HFFc6 (cell line): ENCODE results near the gene TREH. TPM values are rescaled to one million over a fixed set of nuclear protein-coding genes. Genes with fewer than 3 reads are reported as not detected.

Experiments
- DNase-seq: peaks from one replicate; pipeline ENCODE4 v3.0.0-alpha.2; 2018
- H3K27ac Mint-ChIP-seq: 2 replicates; pipeline ENCODE4 v1.8.0; 2020; ENCODE audit warnings: mild to moderate bottlenecking, mixed read lengths
- H3K27me3 Mint-ChIP-seq: 2 replicates; pipeline ENCODE4 v1.8.0; 2021; ENCODE audit warnings: mild to moderate bottlenecking, moderate library complexity, mixed read lengths; ENCODE audit not compliant: insufficient read depth
- H3K36me3 Mint-ChIP-seq: 2 replicates; pipeline ENCODE4 v1.8.0; 2021; ENCODE audit warnings: low read depth, mixed read lengths
- H3K4me1 Mint-ChIP-seq: 2 replicates; pipeline ENCODE4 v1.8.0; 2020; ENCODE audit warnings: low read depth, mixed read lengths
- H3K4me3 Mint-ChIP-seq: 2 replicates; pipeline ENCODE4 v1.8.0; 2020; ENCODE audit warnings: mild to moderate bottlenecking, moderate library complexity, mixed read lengths
- H3K9me3 Mint-ChIP-seq: 2 replicates; pipeline ENCODE4 v1.8.0; 2020; ENCODE audit warnings: mild to moderate bottlenecking, mixed read lengths
- total RNA-seq, 6 experiments: library from RNA; stranded (reverse); fragmentation: NEBNext Ultra II Directional; extraction: Animal tissue kit (Norgen Biotek cat#: 25700); gene quantifications; 2 replicates in 1 of 6; 3 replicates in 5 of 6; pipeline ENCODE4 v1.2.3, GENCODE V29; 2021
- TF ChIP-seq, protein P1 (sequence below): fragments of 200-600 bp; sonication (generic); IDR thresholded peaks from 2 replicates; pipeline ENCODE4 v1.5.0; 2021; ENCODE audit warnings: antibody characterized with exemption, mild to moderate bottlenecking

TREH gene
- total RNA-seq, 6 experiments from 2014 or later = 0.07 TPM; not detected in 5

DNA sequence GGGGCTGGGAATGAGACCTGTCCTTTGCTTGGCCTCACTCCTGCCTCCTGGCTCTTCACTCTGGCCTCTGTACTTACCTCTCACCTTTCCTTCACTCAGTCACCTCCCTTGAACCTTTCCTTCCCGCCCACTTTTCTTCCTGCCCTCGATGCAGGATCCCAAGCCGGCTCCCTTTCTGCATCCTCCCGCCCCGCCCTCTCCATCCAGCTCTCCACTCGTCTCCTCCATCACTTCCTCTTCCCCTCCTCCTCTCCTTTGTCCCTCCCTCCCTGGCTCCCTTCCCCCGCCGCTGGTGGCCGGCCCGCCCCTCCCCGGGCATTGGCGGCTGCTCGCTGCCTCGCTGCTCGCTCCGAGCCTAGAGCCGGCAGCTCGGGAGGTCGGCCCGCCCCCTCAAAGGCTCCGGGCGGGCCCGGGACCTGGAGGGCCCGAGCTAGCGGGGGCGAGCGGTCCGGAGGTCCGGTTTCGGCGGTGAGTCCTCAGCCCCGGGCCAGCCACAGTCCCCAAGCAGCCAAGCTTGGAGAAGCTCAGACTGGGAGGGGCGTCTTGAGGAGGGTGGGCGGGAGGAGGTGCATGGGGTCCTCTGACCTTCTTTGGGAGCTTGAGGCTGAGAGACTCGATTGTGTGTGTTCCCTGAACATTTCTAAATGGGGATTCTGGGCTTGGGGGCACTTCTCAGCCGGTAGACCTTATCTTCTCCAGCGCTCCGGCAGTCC, 58.2 kb downstream of the TREH start:
- peak; percentile 82 for DNase-seq
- Mint-ChIP-seq H3K27ac (peak overlapping the region; percentile 92), H3K36me3 (peaks cover 22% of the 10 kb centered on the region), H3K27me3 (peaks cover 4% of the 10 kb centered on the region), H3K9me3 (no peaks in the 10 kb centered on the region), H3K4me1 (peaks cover 78% of the 10 kb centered on the region), H3K4me3 (peak overlapping the region; percentile 79)
- TF ChIP-seq, protein P1, sequence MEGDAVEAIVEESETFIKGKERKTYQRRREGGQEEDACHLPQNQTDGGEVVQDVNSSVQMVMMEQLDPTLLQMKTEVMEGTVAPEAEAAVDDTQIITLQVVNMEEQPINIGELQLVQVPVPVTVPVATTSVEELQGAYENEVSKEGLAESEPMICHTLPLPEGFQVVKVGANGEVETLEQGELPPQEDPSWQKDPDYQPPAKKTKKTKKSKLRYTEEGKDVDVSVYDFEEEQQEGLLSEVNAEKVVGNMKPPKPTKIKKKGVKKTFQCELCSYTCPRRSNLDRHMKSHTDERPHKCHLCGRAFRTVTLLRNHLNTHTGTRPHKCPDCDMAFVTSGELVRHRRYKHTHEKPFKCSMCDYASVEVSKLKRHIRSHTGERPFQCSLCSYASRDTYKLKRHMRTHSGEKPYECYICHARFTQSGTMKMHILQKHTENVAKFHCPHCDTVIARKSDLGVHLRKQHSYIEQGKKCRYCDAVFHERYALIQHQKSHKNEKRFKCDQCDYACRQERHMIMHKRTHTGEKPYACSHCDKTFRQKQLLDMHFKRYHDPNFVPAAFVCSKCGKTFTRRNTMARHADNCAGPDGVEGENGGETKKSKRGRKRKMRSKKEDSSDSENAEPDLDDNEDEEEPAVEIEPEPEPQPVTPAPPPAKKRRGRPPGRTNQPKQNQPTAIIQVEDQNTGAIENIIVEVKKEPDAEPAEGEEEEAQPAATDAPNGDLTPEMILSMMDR = no peak

DNA sequence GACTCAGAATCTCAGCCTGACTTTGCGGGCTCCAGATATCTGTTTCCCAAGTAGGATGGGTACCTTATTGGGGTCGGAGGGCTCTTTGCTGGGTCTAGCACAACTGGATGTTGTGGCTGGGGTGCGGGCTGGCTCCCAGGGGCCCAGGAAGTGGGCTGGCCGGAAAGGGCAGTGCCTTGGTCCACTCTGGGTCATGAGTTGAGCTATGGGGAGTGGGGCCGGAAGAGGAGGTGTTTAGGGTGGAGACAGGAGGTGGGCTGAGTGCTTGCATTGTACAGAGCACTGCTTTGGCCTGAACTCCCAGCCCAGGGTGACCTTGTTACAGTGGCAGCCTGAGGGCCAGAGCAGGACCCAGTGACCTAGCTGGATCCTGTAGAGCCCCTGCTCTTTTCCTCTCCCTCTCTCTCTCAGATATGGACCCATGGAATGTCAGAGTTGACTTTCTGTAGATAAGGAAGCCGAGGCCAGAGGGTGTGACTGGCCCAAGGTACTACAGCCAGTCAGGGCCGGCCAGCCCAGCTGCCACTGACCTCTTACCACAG, 58.9 kb downstream of the TREH start:
- Mint-ChIP-seq H3K4me1 (peaks cover 85% of the 10 kb centered on the region), H3K9me3 (no peaks in the 10 kb centered on the region), H3K27ac (peak overlapping the region; percentile 92), H3K4me3 (peak overlapping the region; percentile 79), H3K36me3 (peaks cover 28% of the 10 kb centered on the region), H3K27me3 (peaks cover 4% of the 10 kb centered on the region)
- no peak for DNase-seq
- TF ChIP-seq, protein P1 = no peak

DNA sequence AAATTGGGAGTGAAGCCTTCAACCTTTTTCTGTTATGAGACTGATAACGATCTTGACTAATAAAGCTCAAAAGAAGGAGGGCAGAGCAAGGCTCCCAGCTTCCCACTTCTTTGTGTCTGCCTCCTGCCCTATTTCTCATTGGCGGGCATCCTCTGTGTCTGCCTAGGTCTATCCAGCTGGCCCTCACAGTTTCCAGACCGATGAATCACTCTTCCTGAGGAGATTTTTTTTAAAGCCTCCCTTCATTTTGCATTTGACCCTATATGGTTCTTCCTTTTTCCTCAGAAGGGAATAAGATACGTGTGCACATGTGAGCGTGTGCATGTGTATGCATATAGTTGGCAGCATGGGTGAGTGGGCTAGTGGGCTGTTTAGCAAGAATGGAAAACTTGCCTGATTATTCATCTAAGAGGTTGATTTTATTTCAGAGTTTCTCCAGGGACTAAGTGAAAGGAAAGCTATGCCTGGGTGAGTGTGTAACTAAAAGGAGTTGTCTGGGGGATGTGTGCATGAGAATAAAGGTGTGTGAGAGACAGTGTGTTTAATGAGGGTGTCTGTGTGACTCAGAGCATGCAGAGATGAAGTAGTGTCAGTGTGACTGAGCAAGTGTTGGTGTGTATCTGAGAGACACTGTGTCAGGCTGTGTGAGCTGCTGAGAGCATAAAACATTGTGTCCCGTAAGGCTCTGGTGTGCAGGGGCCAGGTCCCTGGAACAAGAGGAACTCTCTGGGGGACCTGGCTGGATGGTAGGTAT, 59.8 kb downstream of the TREH start:
- Mint-ChIP-seq H3K9me3 (no peaks in the 10 kb centered on the region), H3K27me3 (peaks cover 4% of the 10 kb centered on the region), H3K36me3 (peaks cover 32% of the 10 kb centered on the region), H3K4me1 (peaks cover 94% of the 10 kb centered on the region), H3K27ac (peak overlapping the region; percentile 87), H3K4me3 (peak overlapping the region; percentile 79)
- peak; percentile 97 for DNase-seq
- TF ChIP-seq, protein P1 = no peak

DNA sequence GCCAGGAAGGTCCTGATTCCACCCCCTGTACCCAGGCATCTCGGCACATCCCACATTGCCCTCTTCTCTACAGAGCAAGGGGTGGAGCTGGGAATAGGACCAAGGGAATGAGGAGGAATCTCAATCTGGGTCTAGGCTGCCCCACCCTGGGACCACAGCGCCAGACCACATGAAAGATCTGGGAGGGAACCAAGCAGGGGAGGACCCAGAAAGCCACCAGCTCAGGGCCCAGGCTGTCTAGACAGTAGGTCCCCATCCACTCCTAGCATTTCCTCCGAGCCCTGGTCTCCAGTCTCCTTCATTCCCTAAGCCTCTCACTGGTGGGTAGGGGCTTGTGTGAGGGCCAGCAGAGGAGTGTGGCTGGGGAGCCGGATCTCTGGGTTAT, 60.5 kb downstream of the TREH start:
- peak overlapping the region; percentile 87 for H3K27ac Mint-ChIP-seq
- H3K9me3 Mint-ChIP-seq = no peaks in the 10 kb centered on the region
- DNase-seq = peak; percentile 70
- peaks cover 4% of the 10 kb centered on the region for H3K27me3 Mint-ChIP-seq
- H3K36me3 Mint-ChIP-seq = peaks cover 32% of the 10 kb centered on the region
- H3K4me1 Mint-ChIP-seq = peaks cover 95% of the 10 kb centered on the region
- H3K4me3 Mint-ChIP-seq = peak overlapping the region; percentile 79
- TF ChIP-seq, protein P1 = no peak

DNA sequence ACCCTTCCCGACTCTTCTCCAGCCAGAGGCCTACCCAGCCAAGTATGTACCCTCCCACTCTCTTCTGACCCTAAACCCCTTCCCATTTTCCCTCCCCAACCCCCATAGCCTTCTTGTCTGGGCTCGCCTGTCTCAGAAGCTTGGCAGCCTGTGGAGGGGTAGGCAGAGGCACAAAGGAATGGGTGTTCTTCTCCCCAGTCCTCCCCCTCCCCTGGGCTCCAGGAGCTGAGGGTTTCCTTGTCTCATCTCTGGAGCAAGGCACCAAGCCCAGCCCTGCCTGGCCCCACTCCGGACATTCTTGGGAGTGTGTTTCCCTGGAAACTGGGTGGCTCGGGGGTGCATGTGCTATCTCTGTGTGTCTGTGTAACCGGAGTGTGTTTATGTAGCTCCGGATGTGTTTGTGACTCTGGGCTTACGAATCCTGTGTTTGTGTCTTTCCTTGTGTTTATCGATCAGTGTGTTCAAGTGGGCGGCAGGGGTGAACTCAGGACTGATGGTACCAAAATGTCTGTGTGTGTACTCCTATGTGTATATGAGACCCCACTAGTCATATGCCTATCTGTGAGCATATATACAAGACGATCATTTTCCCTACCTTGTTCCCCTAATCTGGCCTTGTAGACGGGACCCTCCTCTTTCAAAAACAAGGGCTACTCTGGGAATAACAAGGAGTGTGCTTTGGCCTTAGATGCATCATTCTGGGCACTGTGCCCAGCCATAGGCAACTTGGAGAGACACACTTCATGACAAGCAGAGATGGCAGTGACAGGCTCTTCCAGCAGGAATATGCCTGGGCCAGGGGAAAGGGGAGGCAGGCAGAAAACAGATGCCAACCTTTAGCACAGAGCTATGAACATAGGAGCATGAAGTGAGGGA, 61.1 kb downstream of the TREH start:
- H3K36me3 Mint-ChIP-seq = peaks cover 27% of the 10 kb centered on the region
- H3K27ac Mint-ChIP-seq = peak overlapping the region; percentile 87
- peaks cover 89% of the 10 kb centered on the region for H3K4me1 Mint-ChIP-seq
- H3K27me3 Mint-ChIP-seq = peaks cover 3% of the 10 kb centered on the region
- H3K9me3 Mint-ChIP-seq = no peaks in the 10 kb centered on the region
- peak overlapping the region; percentile 77 for H3K4me3 Mint-ChIP-seq
- DNase-seq = peak; percentile 89
- TF ChIP-seq, protein P1 = no peak
